Measurements from ENCODE around the gene RPL36.

GRCh38 chr19:5697890-5698634 is 8.0 kb downstream of the RPL36 start:
- TF ChIP-seq EZH2 (IDR thresholded peaks at IDR 0.05) (no peak), POLR2AphosphoS5 (IDR thresholded peaks at IDR 0.05; ENCODE audit: borderline replicate concordance, low read depth, low read length) (no peak), FOXP2 (optimal IDR thresholded peaks at IDR 0.05; ENCODE audit: control extremely low read depth, extremely low read length, insufficient read depth) (no peak)

Measured in SK-N-MC (cell line).